CD8-positive, alpha-beta memory T cell (primary cell): ENCODE measurements around the gene GAD2. TPM values are rescaled to one million over a fixed set of nuclear protein-coding genes. Genes with fewer than 3 reads are reported as not detected.

Experiments
- CTCF ChIA-PET: fragments of 350-600 bp; sonication (Branson Sonifier 250); formaldehyde crosslinking; loops from one replicate; lab custom pipeline; 2021; ENCODE audit warnings: antibody characterized with exemption; lab: Charles Lee
- POLR2A ChIA-PET: fragments of 350-600 bp; sonication (Branson Sonifier 250); formaldehyde crosslinking; loops from one replicate; lab custom pipeline; 2021; ENCODE audit warnings: antibody characterized with exemption; lab: Charles Lee
- DNase-seq, 5 donors: peaks; one replicate each; pipeline versions ENCODE4 v3.0.0 to v3.0.0-alpha.2; 2020 to 2022; ENCODE audit warnings: mixed read lengths in 1 of 5
- H3K27ac ChIP-seq: one replicate; pipeline ENCODE4 v1.7.0; 2013; ENCODE audit warnings: low read depth, mild to moderate bottlenecking, low read length, moderate library complexity
- H3K27me3 ChIP-seq: 2 replicates; pipeline ENCODE4 v1.7.0; 2013; ENCODE audit warnings: low read length, mild to moderate bottlenecking; ENCODE audit not compliant: insufficient read depth, poor library complexity, severe bottlenecking
- H3K36me3 ChIP-seq: 2 replicates; pipeline ENCODE4 v1.7.0; 2013; ENCODE audit warnings: mild to moderate bottlenecking, low read length, moderate library complexity; ENCODE audit not compliant: insufficient read depth
- H3K4me1 ChIP-seq: 2 replicates; pipeline ENCODE4 v1.7.0; 2013; ENCODE audit warnings: mild to moderate bottlenecking, low read length, moderate library complexity; ENCODE audit not compliant: insufficient read depth
- H3K4me3 ChIP-seq: 2 replicates; pipeline ENCODE4 v1.7.0; 2013; ENCODE audit warnings: mild to moderate bottlenecking, low read length
- H3K9me3 ChIP-seq: 2 replicates; pipeline ENCODE4 v1.7.0; 2013; ENCODE audit warnings: mild to moderate bottlenecking, low read length
- H3K27ac Mint-ChIP-seq, 8 donors: one replicate each; pipeline ENCODE4 v1.8.0; 2020 to 2021; ENCODE audit warnings: mixed read lengths in 8 of 8, mild to moderate bottlenecking in 6 of 8, inconsistent platforms in 3 of 8, moderate library complexity in 3 of 8
- H3K27me3 Mint-ChIP-seq, 2 donors: one replicate each; pipeline ENCODE4 v1.8.0; 2020 to 2021; ENCODE audit warnings: mixed read lengths in 2 of 2, mild to moderate bottlenecking in 1 of 2, moderate library complexity in 1 of 2
- H3K36me3 Mint-ChIP-seq, 3 donors: one replicate each; pipeline ENCODE4 v1.8.0; 2020 to 2021; ENCODE audit warnings: mixed read lengths in 3 of 3, inconsistent platforms in 1 of 3, mild to moderate bottlenecking in 1 of 3
- H3K4me1 Mint-ChIP-seq, 3 donors: one replicate each; pipeline ENCODE4 v1.8.0; 2020 to 2021; ENCODE audit warnings: mixed read lengths in 3 of 3, inconsistent platforms in 1 of 3, mild to moderate bottlenecking in 1 of 3
- H3K4me3 Mint-ChIP-seq, 7 donors: one replicate each; pipeline ENCODE4 v1.8.0; 2020 to 2021; ENCODE audit warnings: mixed read lengths in 7 of 7, mild to moderate bottlenecking in 6 of 7, moderate library complexity in 4 of 7, inconsistent platforms in 2 of 7
- H3K9me3 Mint-ChIP-seq, 5 donors: one replicate each; pipeline ENCODE4 v1.8.0; 2020 to 2022; ENCODE audit warnings: mixed read lengths in 5 of 5, mild to moderate bottlenecking in 3 of 5, moderate library complexity in 2 of 5, inconsistent platforms in 1 of 5
- polyA plus RNA-seq: library from polyadenylated mRNA; unstranded; fragments of 300-500 nt; fragmentation: Illumina TruSeq; gene quantifications from one replicate; pipeline ENCODE4 v1.2.3, GENCODE V29; 2021
- total RNA-seq, 2 experiments: library from RNA; stranded (reverse); gene quantifications; one replicate each; pipeline ENCODE4 v1.2.3, GENCODE V29; 2021

GAD2 gene
- total and polyA plus RNA-seq, 3 experiments from 2014 or later, result not detected

GRCh38 chr10:26327811-26328210, 111.2 kb downstream of the GAD2 start:
- H3K9me3 ChIP-seq, result no peaks in the 10 kb centered on the region
- no peak for DNase-seq
- no peaks in the 10 kb centered on the region for H3K36me3 ChIP-seq
- POLR2A ChIA-PET, result no interaction called here
- no peaks in the 10 kb centered on the region for H3K4me1 ChIP-seq
- Mint-ChIP-seq H3K4me1 (peaks cover 0 to 7% (median 6%) of the 10 kb centered on the region in 3 donors), H3K36me3 (no peaks in the 10 kb centered on the region), H3K9me3 (peaks cover 0 to 3% (median 0%) of the 10 kb centered on the region in 5 donors), H3K27me3 (peaks cover 2 to 33% of the 10 kb centered on the region in 2 donors), H3K4me3 (no peak overlapping the region), H3K27ac (no peak overlapping the region)
- no peak overlapping the region for H3K4me3 ChIP-seq
- CTCF ChIA-PET, result interaction anchor here (1.2 kb wide), 1 partner anchor 228 kb away, joined by 4 read pairs; no protein-coding TSS in a partner anchor
- H3K27me3 ChIP-seq, result no peaks in the 10 kb centered on the region
- no peak overlapping the region for H3K27ac ChIP-seq

GRCh38 chr10:26331371-26331770, 114.8 kb downstream of the GAD2 start:
- no peak overlapping the region for H3K27ac ChIP-seq
- Mint-ChIP-seq H3K4me3 (no peak overlapping the region), H3K36me3 (no peaks in the 10 kb centered on the region), H3K27ac (no peak overlapping the region), H3K4me1 (peaks cover 5 to 14% (median 7%) of the 10 kb centered on the region in 3 donors), H3K27me3 (peaks cover 0 to 19% of the 10 kb centered on the region in 2 donors), H3K9me3 (peaks cover 0 to 7% (median 6%) of the 10 kb centered on the region in 5 donors)
- H3K4me1 ChIP-seq, result no peaks in the 10 kb centered on the region
- DNase-seq, result no peak
- no peaks in the 10 kb centered on the region for H3K27me3 ChIP-seq
- H3K36me3 ChIP-seq, result no peaks in the 10 kb centered on the region
- ChIA-PET POLR2A (no interaction called here), CTCF (interaction anchor here (1.3 kb wide), 1 partner anchor 28 kb away, joined by 3 read pairs; no protein-coding TSS in a partner anchor)
- no peaks in the 10 kb centered on the region for H3K9me3 ChIP-seq
- H3K4me3 ChIP-seq, result no peak overlapping the region

DNA sequence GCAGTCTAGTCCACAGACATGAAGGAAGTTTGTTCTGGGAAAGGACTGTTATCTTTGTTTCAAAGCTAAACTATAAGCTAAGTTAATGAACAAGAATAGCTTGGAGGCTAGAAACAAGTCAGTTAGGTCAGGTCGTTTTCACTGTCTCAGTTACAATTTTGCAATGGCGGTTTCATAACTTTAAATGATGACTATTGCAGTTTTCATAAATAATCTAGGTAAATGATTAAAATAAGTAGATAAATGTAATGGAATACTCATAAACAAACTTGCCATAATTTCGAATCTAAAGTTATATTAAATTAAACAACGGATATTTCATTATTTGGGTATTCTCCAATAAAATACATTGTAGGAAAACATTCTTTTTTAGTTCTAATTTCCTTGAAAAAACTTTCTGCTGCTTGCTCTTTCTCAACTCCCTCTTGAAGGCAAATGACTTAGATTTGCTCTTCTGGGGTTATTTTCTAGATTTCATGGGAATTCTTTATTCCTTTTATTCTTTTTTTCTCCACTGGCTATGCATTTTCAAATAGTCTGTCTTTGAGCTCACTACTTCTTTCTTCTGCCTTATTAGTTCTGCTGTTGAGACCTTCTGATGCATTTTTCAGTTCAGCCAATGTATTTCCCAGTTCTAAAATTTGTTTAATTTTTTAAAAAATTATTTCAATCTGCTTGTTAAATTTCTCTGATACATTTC, 117.8 kb downstream of the GAD2 start:
- H3K4me3 ChIP-seq, result no peak overlapping the region
- peaks cover 0 to 7% (median 6%) of the 10 kb centered on the region in 5 donors for H3K9me3 Mint-ChIP-seq
- no peaks in the 10 kb centered on the region for H3K9me3 ChIP-seq
- H3K27me3 ChIP-seq, result no peaks in the 10 kb centered on the region
- peaks cover 3 to 5% of the 10 kb centered on the region in 2 donors for H3K27me3 Mint-ChIP-seq
- ChIA-PET CTCF (interaction anchor here (0.9 to 3.0 kb wide), 11 partner anchors 11 to 550 kb away, joined by 3 to 18 read pairs (median 3); no protein-coding TSS in a partner anchor), POLR2A (no interaction called here)
- H3K4me3 Mint-ChIP-seq, result no peak overlapping the region
- H3K4me1 Mint-ChIP-seq, result peaks cover 5 to 14% (median 5%) of the 10 kb centered on the region in 3 donors
- no peak overlapping the region for H3K27ac ChIP-seq
- H3K4me1 ChIP-seq, result no peaks in the 10 kb centered on the region
- H3K36me3 ChIP-seq, result no peaks in the 10 kb centered on the region
- no peak for DNase-seq
- H3K27ac Mint-ChIP-seq, result no peak overlapping the region
- no peaks in the 10 kb centered on the region for H3K36me3 Mint-ChIP-seq

DNA sequence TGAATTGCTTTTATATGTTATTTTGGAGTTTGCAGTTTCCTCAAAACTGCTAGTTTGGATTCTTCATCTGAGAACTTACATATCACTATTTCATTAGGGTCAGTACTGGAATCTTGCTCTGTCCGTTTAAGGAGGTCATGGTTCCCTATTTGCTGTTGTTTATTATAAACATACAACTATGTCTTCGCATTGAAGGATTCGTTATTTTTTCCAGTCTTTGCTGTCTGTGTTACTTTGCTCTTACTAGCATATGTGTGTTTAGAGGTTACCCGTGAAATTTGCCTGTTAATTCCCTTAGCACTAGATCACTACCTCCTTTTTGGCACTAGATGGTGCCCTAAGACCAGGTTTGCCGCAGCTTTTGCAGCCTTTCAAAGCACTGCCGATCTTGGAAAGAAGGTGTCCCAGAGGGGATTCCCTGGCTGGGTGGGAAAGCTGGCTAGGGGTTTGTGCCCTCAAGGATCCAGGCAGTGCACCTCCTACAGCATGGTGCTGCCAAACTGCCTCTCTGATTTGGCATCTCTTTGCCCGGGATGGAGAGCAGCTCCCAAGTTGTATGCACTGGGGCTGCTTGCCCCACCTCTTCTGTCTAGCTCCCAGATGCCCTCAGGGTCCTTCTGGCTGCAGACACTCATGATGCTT, 118.5 kb downstream of the GAD2 start:
- Histone ChIP-seq H3K9me3 (no peaks in the 10 kb centered on the region), H3K4me3 (peak overlapping the region; percentile 62), H3K27ac (no peak overlapping the region), H3K4me1 (no peaks in the 10 kb centered on the region), H3K27me3 (no peaks in the 10 kb centered on the region), H3K36me3 (no peaks in the 10 kb centered on the region)
- Mint-ChIP-seq H3K4me3 (peak overlapping the region; percentile 73 to 87 (median 82)), H3K4me1 (peaks cover 0 to 9% (median 5%) of the 10 kb centered on the region in 3 donors), H3K36me3 (no peaks in the 10 kb centered on the region), H3K27me3 (peaks cover 0 to 3% of the 10 kb centered on the region in 2 donors), H3K27ac (peak overlapping the region in 5 of 8 donors; percentile 7 to 79 (median 62)), H3K9me3 (peaks cover 0 to 7% (median 6%) of the 10 kb centered on the region in 5 donors)
- ChIA-PET POLR2A (no interaction called here), CTCF (interaction anchor here (0.6 to 3.0 kb wide), 15 partner anchors 26 to 549 kb away, joined by 3 to 18 read pairs (median 3); no protein-coding TSS in a partner anchor)
- peak; percentile 41 to 76 (median 60) for DNase-seq

- peaks cover 0 to 9% (median 5%) of the 10 kb centered on the region in 3 donors for H3K4me1 Mint-ChIP-seq
- H3K4me3 ChIP-seq, result peak overlapping the region; percentile 62
- no peak for DNase-seq
- H3K9me3 ChIP-seq, result no peaks in the 10 kb centered on the region
- ChIA-PET POLR2A (no interaction called here), CTCF (interaction anchor here (0.6 to 3.0 kb wide), 15 partner anchors 25 to 549 kb away, joined by 3 to 18 read pairs (median 3); no protein-coding TSS in a partner anchor)
- no peak overlapping the region for H3K27ac ChIP-seq
- H3K4me1 ChIP-seq, result no peaks in the 10 kb centered on the region
- no peaks in the 10 kb centered on the region for H3K36me3 Mint-ChIP-seq
- peaks cover 0 to 3% of the 10 kb centered on the region in 2 donors for H3K27me3 Mint-ChIP-seq
- H3K27me3 ChIP-seq, result no peaks in the 10 kb centered on the region
- peak overlapping the region; percentile 73 to 87 (median 82) for H3K4me3 Mint-ChIP-seq
- H3K9me3 Mint-ChIP-seq, result peaks cover 0 to 7% (median 6%) of the 10 kb centered on the region in 5 donors
- no peaks in the 10 kb centered on the region for H3K36me3 ChIP-seq
- H3K27ac Mint-ChIP-seq, result peak overlapping the region in 5 of 8 donors; percentile 48 to 79 (median 62)
Measured at GRCh38 chr10:26335574-26336093, 119.1 kb downstream of the GAD2 start.

GRCh38 chr10:26336979-26337378, 120.4 kb downstream of the GAD2 start:
- no peaks in the 10 kb centered on the region for H3K9me3 ChIP-seq
- peaks cover 0 to 9% (median 5%) of the 10 kb centered on the region in 3 donors for H3K4me1 Mint-ChIP-seq

GRCh38 chr10:26341701-26342100, 125.1 kb downstream of the GAD2 start:
- no peak overlapping the region for H3K4me3 Mint-ChIP-seq

More at GRCh38 chr10:26336979-26337378, 120.4 kb downstream of the GAD2 start:
- CTCF ChIA-PET, result no interaction called here
- POLR2A ChIA-PET, result no interaction called here
- Histone ChIP-seq H3K4me1 (no peaks in the 10 kb centered on the region), H3K27me3 (no peaks in the 10 kb centered on the region), H3K36me3 (no peaks in the 10 kb centered on the region), H3K4me3 (no peak overlapping the region), H3K27ac (no peak overlapping the region)
- H3K27ac Mint-ChIP-seq, result no peak overlapping the region
- no peaks in the 10 kb centered on the region for H3K36me3 Mint-ChIP-seq
- H3K9me3 Mint-ChIP-seq, result peaks cover 0 to 7% (median 6%) of the 10 kb centered on the region in 5 donors
- DNase-seq, result no peak
- H3K4me3 Mint-ChIP-seq, result no peak overlapping the region
- peaks cover 0 to 3% of the 10 kb centered on the region in 2 donors for H3K27me3 Mint-ChIP-seq

More at GRCh38 chr10:26341701-26342100, 125.1 kb downstream of the GAD2 start:
- ChIA-PET POLR2A (no interaction called here), CTCF (no interaction called here)
- Histone ChIP-seq H3K27ac (no peak overlapping the region), H3K36me3 (no peaks in the 10 kb centered on the region), H3K4me3 (no peak overlapping the region), H3K27me3 (no peaks in the 10 kb centered on the region), H3K4me1 (no peaks in the 10 kb centered on the region), H3K9me3 (no peaks in the 10 kb centered on the region)
- Mint-ChIP-seq H3K27ac (peak overlapping the region in 1 of 8 donors; percentile 39), H3K9me3 (no peaks in the 10 kb centered on the region), H3K36me3 (no peaks in the 10 kb centered on the region), H3K4me1 (no peaks in the 10 kb centered on the region), H3K27me3 (peaks cover 0 to 4% of the 10 kb centered on the region in 2 donors)
- DNase-seq, result no peak
